Activated CD8-positive, alpha-beta T cell treated with anti-CD3 and anti-CD28 coated beads, Interleukin-2, amount 10 ng/mL, durations not matched to agents 7 days and 5 days (primary cell): ENCODE data around the gene STAMBPL1. TPM values are rescaled to one million over a fixed set of nuclear protein-coding genes. Genes with fewer than 3 reads are reported as not detected.
"Not testable (repeated sequence)": the region's sequence is repeated elsewhere in the genome, so short reads cannot be mapped to it uniquely, and the experiment has no call there.

Experiments used
- ATAC-seq: fragments of 150-1000 bp; cut with Tn5 transposase; one replicate; pipeline ENCODE4 v1.10.0; 2021; ENCODE audit warnings: moderate library complexity
- CTCF ChIA-PET: fragments of 350-600 bp; sonication (Branson Sonifier 250); formaldehyde crosslinking; loops from one replicate; lab custom pipeline; 2021; ENCODE audit warnings: antibody characterized with exemption; lab: Charles Lee
- POLR2A ChIA-PET: fragments of 350-600 bp; sonication (Branson Sonifier 250); formaldehyde crosslinking; loops from one replicate; lab custom pipeline; 2021; ENCODE audit warnings: antibody characterized with exemption; lab: Charles Lee
- DNase-seq: peaks from one replicate; pipeline ENCODE4 v3.0.0-alpha.2; 2020
- H3K27ac Mint-ChIP-seq: one replicate; pipeline ENCODE4 v1.8.0; 2021; ENCODE audit warnings: mild to moderate bottlenecking, mixed read lengths
- H3K27me3 Mint-ChIP-seq: one replicate; pipeline ENCODE4 v1.8.0; 2021; ENCODE audit warnings: low read depth, mixed read lengths
- H3K36me3 Mint-ChIP-seq: one replicate; pipeline ENCODE4 v1.8.0; 2021; ENCODE audit warnings: low read depth, mixed read lengths
- H3K4me1 Mint-ChIP-seq: one replicate; pipeline ENCODE4 v1.8.0; 2021; ENCODE audit warnings: low read depth, mixed read lengths
- H3K4me3 Mint-ChIP-seq: one replicate; pipeline ENCODE4 v1.8.0; 2021; ENCODE audit warnings: mild to moderate bottlenecking, mixed read lengths
- H3K9me3 Mint-ChIP-seq: one replicate; pipeline ENCODE4 v1.8.0; 2022; ENCODE audit warnings: mixed read lengths; ENCODE audit not compliant: insufficient read depth
- total RNA-seq, 2 experiments: library from RNA; stranded (reverse); gene quantifications; one replicate each; pipeline ENCODE4 v1.2.3, GENCODE V29; 2021

The STAMBPL1 gene
- total RNA-seq, 2 experiments from 2014 or later: 67.6 TPM

- Mint-ChIP-seq H3K27me3 (no peaks in the 10 kb centered on the region), H3K9me3 (peaks cover 6% of the 10 kb centered on the region), H3K27ac (peak overlapping the region; percentile 98), H3K36me3 (peaks cover 58% of the 10 kb centered on the region), H3K4me3 (peak overlapping the region; percentile 98), H3K4me1 (peaks cover 77% of the 10 kb centered on the region)
- ChIA-PET CTCF (interaction anchor here (0.7 to 5.3 kb wide), 12 partner anchors 10 to 109 kb away, joined by 3 to 57 read pairs (median 5); partner anchors contain the start of gene FAS), POLR2A (interaction anchor here (0.6 to 2.7 kb wide), 8 partner anchors 16 to 447 kb away, joined by 3 to 24 read pairs (median 4); partner anchors contain the start of genes FAS and IFIT3)
- ATAC-seq (no peak), DNase-seq (no peak)
Measured at GRCh38 chr10:88881320-88881719, 1.3 kb downstream of the STAMBPL1 start.

- H3K36me3 Mint-ChIP-seq: peaks cover 51% of the 10 kb centered on the region
- CTCF ChIA-PET: interaction anchor here (0.7 to 5.3 kb wide), 11 partner anchors 14 to 108 kb away, joined by 3 to 57 read pairs (median 5); partner anchors contain the start of gene FAS
- no peak for DNase-seq
- H3K27ac Mint-ChIP-seq: peak overlapping the region; percentile 98
- no peaks in the 10 kb centered on the region for H3K27me3 Mint-ChIP-seq
- ATAC-seq: no peak
- peaks cover 77% of the 10 kb centered on the region for H3K4me1 Mint-ChIP-seq
- H3K4me3 Mint-ChIP-seq: peak overlapping the region; percentile 98
- POLR2A ChIA-PET: interaction anchor here (0.6 to 2.7 kb wide), 8 partner anchors 15 to 446 kb away, joined by 3 to 24 read pairs (median 4); partner anchors contain the start of genes FAS and IFIT3
- H3K9me3 Mint-ChIP-seq: peaks cover under 1% of the 10 kb centered on the region
Measured at GRCh38 chr10:88881922-88882645, 2.0 kb downstream of the STAMBPL1 start.

- H3K36me3 Mint-ChIP-seq: peaks cover 51% of the 10 kb centered on the region
- not testable (repeated sequence) for DNase-seq, H3K27me3 Mint-ChIP-seq, H3K9me3 Mint-ChIP-seq, ATAC-seq
- H3K4me3 Mint-ChIP-seq: peak overlapping the region; percentile 98
- peak overlapping the region; percentile 98 for H3K27ac Mint-ChIP-seq
- CTCF ChIA-PET: interaction anchor here (0.7 to 5.3 kb wide), 7 partner anchors 17 to 107 kb away, joined by 3 to 57 read pairs (median 5); partner anchors contain the start of gene FAS
- peaks cover 78% of the 10 kb centered on the region for H3K4me1 Mint-ChIP-seq
- POLR2A ChIA-PET: interaction anchor here (1.1 kb wide), 1 partner anchor 19 kb away, joined by 6 read pairs; no protein-coding TSS in a partner anchor
Measured at GRCh38 chr10:88882646-88883447, 2.8 kb downstream of the STAMBPL1 start.

- H3K9me3 Mint-ChIP-seq: no peaks in the 10 kb centered on the region
- DNase-seq: no peak
- peaks cover 55% of the 10 kb centered on the region for H3K36me3 Mint-ChIP-seq
- ChIA-PET POLR2A (interaction anchor here (1.1 kb wide), 1 partner anchor 18 kb away, joined by 6 read pairs; no protein-coding TSS in a partner anchor), CTCF (interaction anchor here (1.7 to 6.4 kb wide), 3 partner anchors 19 to 50 kb away, joined by 5 to 38 read pairs (median 24); no protein-coding TSS in a partner anchor)
- H3K4me3 Mint-ChIP-seq: peak overlapping the region; percentile 98
- peak overlapping the region; percentile 15 for H3K27ac Mint-ChIP-seq
- no peaks in the 10 kb centered on the region for H3K27me3 Mint-ChIP-seq
- no peak for ATAC-seq
- H3K4me1 Mint-ChIP-seq: peaks cover 78% of the 10 kb centered on the region
Measured at GRCh38 chr10:88883448-88883809, 3.4 kb downstream of the STAMBPL1 start.

- Mint-ChIP-seq H3K4me3 (no peak overlapping the region), H3K4me1 (peaks cover 88% of the 10 kb centered on the region), H3K27ac (no peak overlapping the region), H3K9me3 (no peaks in the 10 kb centered on the region), H3K27me3 (no peaks in the 10 kb centered on the region), H3K36me3 (peaks cover 57% of the 10 kb centered on the region)
- DNase-seq: no peak
- no peak for ATAC-seq
- ChIA-PET CTCF (interaction anchor here (0.8 to 6.4 kb wide), 6 partner anchors 9 to 76 kb away, joined by 3 to 38 read pairs (median 12); no protein-coding TSS in a partner anchor), POLR2A (no interaction called here)
Measured at GRCh38 chr10:88886557-88886956, 6.5 kb downstream of the STAMBPL1 start.

GRCh38 chr10:88888810-88889445 is 8.9 kb downstream of the STAMBPL1 start:
- no peaks in the 10 kb centered on the region for H3K9me3 Mint-ChIP-seq
- H3K4me3 Mint-ChIP-seq: no peak overlapping the region
- ATAC-seq: no peak
- peaks cover 46% of the 10 kb centered on the region for H3K36me3 Mint-ChIP-seq
- no peak for DNase-seq
- ChIA-PET POLR2A (interaction anchor here (1.2 to 1.3 kb wide), 2 partner anchors 9 to 13 kb away, joined by 3 to 5 read pairs; partner anchors contain the start of gene STAMBPL1), CTCF (interaction anchor here (1.3 to 6.4 kb wide), 6 partner anchors 11 to 306 kb away, joined by 3 to 38 read pairs (median 6); partner anchors contain the start of gene RNLS)
- no peaks in the 10 kb centered on the region for H3K27me3 Mint-ChIP-seq
- no peak overlapping the region for H3K27ac Mint-ChIP-seq
- peaks cover 81% of the 10 kb centered on the region for H3K4me1 Mint-ChIP-seq

- no peak for DNase-seq
- POLR2A ChIA-PET: no interaction called here
- CTCF ChIA-PET: interaction anchor here (1.8 to 6.4 kb wide), 2 partner anchors 45 to 54 kb away, joined by 7 to 38 read pairs; no protein-coding TSS in a partner anchor
- no peaks in the 10 kb centered on the region for H3K9me3 Mint-ChIP-seq
- H3K27me3 Mint-ChIP-seq: no peaks in the 10 kb centered on the region
- no peak overlapping the region for H3K27ac Mint-ChIP-seq
- H3K4me1 Mint-ChIP-seq: peaks cover 78% of the 10 kb centered on the region
- peaks cover 46% of the 10 kb centered on the region for H3K36me3 Mint-ChIP-seq
- no peak for ATAC-seq
- no peak overlapping the region for H3K4me3 Mint-ChIP-seq
Measured at GRCh38 chr10:88889559-88890337, 9.7 kb downstream of the STAMBPL1 start.

GRCh38 chr10:88890681-88891381 is 10.8 kb downstream of the STAMBPL1 start:
- H3K9me3 Mint-ChIP-seq: no peaks in the 10 kb centered on the region
- no peak overlapping the region for H3K4me3 Mint-ChIP-seq
- DNase-seq (no peak), ATAC-seq (no peak)
- no peaks in the 10 kb centered on the region for H3K27me3 Mint-ChIP-seq
- peaks cover 76% of the 10 kb centered on the region for H3K4me1 Mint-ChIP-seq
- ChIA-PET CTCF (interaction anchor here (0.5 to 1.8 kb wide), 2 partner anchors 9 to 44 kb away, joined by 3 to 7 read pairs; no protein-coding TSS in a partner anchor), POLR2A (no interaction called here)
- H3K36me3 Mint-ChIP-seq: peaks cover 45% of the 10 kb centered on the region
- H3K27ac Mint-ChIP-seq: no peak overlapping the region

- Mint-ChIP-seq H3K4me3 (no peak overlapping the region), H3K4me1 (peaks cover 78% of the 10 kb centered on the region), H3K27ac (peak overlapping the region; percentile 43), H3K27me3 (no peaks in the 10 kb centered on the region), H3K9me3 (no peaks in the 10 kb centered on the region), H3K36me3 (peaks cover 58% of the 10 kb centered on the region)
- CTCF ChIA-PET: interaction anchor here (1.3 to 5.2 kb wide), 2 partner anchors 41 to 57 kb away, joined by 3 to 30 read pairs; no protein-coding TSS in a partner anchor
- no peak for DNase-seq
- no peak for ATAC-seq
- POLR2A ChIA-PET: interaction anchor here (0.6 to 1.4 kb wide), 2 partner anchors 8 to 318 kb away, joined by 3 to 4 read pairs; no protein-coding TSS in a partner anchor
Measured at GRCh38 chr10:88892222-88892967, 12.3 kb downstream of the STAMBPL1 start.
